Upper lobe of left lung (tissue), 4 donors: ENCODE measurements around the gene BCO1.

Experiments
- CTCF ChIP-seq, 6 experiments: fragments of 450-650 bp in 4 of 6; fragments of 200-600 bp in 2 of 6; sonication (generic) in 2 of 6; IDR thresholded peaks; one replicate each; pipeline ENCODE4 v1.5.1; 2016 to 2019; ENCODE audit warnings: antibody characterized with exemption in 6 of 6
- EP300 ChIP-seq, 4 donors: sonication (generic); formaldehyde crosslinking; IDR thresholded peaks; one replicate each; pipeline ENCODE4 v1.5.1; 2017; ENCODE audit warnings: antibody characterized with exemption in 4 of 4, control low read depth in 2 of 4
- POLR2A ChIP-seq, 4 donors: fragments of 450-650 bp; IDR thresholded peaks; one replicate each; pipeline ENCODE4 v1.5.1; 2016 to 2017; ENCODE audit warnings: antibody characterized with exemption in 4 of 4, mild to moderate bottlenecking in 2 of 4
- POLR2AphosphoS5 ChIP-seq, 2 donors: sonication (generic); formaldehyde crosslinking; IDR thresholded peaks; one replicate each; pipeline ENCODE4 v1.5.1; 2017; ENCODE audit warnings: antibody characterized with exemption in 2 of 2

GRCh38 chr16:81243942-81244341, 5.5 kb downstream of the BCO1 start:
- TF ChIP-seq POLR2A (IDR thresholded peaks at IDR 0.05) (no peak), CTCF (IDR thresholded peaks at IDR 0.05) (no peak), EP300 (IDR thresholded peaks at IDR 0.05) (no peak), POLR2AphosphoS5 (IDR thresholded peaks at IDR 0.05) (no peak)
